ENCODE data around the gene CD248.

Gene CD248

DNA sequence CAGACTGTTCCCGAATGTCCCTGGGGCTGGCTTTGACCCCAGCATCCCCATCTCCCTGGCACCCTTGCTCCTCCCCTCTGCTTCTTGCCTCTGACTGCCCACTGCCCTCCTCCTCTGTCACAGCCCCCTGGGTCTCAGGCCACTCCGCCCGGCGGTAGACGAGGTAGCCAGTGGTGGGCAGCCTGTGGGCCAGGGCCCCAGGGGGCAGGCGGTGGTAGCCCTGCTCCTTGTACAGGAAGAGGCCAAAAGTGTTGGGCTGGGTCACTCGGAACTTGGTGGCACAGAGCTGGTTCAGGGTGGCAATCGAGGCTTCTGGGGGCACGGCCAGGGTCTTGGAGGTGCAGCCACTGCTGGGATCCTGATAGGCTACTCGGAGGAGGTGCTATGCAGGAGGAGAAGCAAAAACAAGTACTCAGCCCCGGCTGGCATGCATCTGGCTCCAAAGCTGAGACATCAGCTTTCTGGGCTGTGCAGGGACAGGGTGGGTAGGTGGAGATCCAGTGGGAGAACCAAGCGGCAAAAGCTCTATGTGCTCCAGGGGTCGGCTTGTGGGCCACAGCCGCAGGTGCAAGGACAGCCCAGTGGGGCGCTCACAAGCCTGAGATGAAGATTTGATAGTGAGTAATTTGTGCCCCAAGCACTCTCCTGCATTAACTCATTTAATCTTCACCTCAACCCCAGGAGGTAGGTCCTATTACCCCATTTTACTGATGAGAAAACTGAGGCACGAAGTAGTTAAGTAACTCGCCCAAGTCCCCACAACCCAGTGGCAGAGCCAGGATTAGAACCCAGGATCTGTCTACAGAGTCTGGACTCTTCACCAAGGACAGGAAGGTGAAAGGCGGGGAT is 15.8 kb upstream of the CD248 start:
- TF ChIP-seq POLR2AphosphoS5 (IDR thresholded peaks at IDR 0.05; ENCODE audit: low read depth, low read length) (no peak), TAF1 (IDR thresholded peaks at IDR 0.05; ENCODE audit: borderline replicate concordance, insufficient read depth, low read length) (no peak), SIN3A (IDR thresholded peaks at IDR 0.05; ENCODE audit: borderline replicate concordance, insufficient read depth, low read length) (no peak), FOXP2 (optimal IDR thresholded peaks at IDR 0.05; ENCODE audit: borderline replicate concordance, extremely low read depth, extremely low read length, insufficient read depth) (no peak)
- TF ChIP-seq, protein P1, sequence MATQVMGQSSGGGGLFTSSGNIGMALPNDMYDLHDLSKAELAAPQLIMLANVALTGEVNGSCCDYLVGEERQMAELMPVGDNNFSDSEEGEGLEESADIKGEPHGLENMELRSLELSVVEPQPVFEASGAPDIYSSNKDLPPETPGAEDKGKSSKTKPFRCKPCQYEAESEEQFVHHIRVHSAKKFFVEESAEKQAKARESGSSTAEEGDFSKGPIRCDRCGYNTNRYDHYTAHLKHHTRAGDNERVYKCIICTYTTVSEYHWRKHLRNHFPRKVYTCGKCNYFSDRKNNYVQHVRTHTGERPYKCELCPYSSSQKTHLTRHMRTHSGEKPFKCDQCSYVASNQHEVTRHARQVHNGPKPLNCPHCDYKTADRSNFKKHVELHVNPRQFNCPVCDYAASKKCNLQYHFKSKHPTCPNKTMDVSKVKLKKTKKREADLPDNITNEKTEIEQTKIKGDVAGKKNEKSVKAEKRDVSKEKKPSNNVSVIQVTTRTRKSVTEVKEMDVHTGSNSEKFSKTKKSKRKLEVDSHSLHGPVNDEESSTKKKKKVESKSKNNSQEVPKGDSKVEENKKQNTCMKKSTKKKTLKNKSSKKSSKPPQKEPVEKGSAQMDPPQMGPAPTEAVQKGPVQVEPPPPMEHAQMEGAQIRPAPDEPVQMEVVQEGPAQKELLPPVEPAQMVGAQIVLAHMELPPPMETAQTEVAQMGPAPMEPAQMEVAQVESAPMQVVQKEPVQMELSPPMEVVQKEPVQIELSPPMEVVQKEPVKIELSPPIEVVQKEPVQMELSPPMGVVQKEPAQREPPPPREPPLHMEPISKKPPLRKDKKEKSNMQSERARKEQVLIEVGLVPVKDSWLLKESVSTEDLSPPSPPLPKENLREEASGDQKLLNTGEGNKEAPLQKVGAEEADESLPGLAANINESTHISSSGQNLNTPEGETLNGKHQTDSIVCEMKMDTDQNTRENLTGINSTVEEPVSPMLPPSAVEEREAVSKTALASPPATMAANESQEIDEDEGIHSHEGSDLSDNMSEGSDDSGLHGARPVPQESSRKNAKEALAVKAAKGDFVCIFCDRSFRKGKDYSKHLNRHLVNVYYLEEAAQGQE (IDR thresholded peaks at IDR 0.05; ENCODE audit: insufficient read depth in 1 of 2, low read depth in 2 of 2, low read length in 2 of 2) = no peak

DNA sequence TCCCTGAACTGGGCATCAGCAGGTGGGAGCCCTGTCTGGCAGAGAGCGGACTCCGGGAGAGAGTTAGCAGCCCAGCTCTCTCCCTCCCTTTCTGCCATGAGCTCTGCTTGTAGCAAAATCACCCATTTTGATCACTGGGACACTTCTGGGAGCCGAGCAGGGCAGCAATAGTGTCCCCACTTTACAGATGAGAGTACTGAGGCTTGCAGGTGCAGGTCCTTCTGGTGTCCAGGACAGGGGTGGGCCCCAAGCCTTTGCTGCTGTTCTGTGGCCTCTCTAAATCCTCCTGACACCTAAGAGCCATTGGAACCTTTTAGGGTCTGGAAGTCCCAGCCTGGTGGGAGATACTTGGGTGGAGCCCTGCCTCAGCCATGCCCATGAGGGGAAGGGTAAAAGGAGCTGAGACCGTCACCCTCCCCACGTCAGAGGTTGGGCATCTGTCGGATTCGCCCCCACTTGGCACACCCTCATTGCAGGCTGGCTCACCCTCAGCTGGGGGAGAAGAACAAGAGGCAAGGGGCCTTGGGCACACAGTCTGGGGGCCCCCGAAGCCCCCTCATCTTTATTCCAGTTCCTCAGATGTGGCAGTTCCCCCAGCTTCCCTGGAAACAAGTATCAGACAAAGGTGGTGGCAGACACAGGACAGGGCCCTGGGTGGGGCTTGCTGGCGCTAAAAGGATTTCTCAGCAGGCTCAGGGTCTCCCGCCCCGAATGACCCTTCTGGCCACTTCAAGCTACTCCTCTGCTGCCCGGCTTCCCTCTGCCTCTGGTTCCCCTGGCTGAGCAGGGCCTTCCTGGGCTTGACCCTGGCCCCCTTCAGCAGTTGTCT is 14.9 kb upstream of the CD248 start:
- no peak for TF ChIP-seq SIN3A (IDR thresholded peaks at IDR 0.05; ENCODE audit: borderline replicate concordance, insufficient read depth, low read length)
- no peak for TF ChIP-seq TAF1 (IDR thresholded peaks at IDR 0.05; ENCODE audit: borderline replicate concordance, insufficient read depth, low read length)
- TF ChIP-seq, protein P1 (IDR thresholded peaks at IDR 0.05; ENCODE audit: insufficient read depth in 1 of 2, low read depth in 2 of 2, low read length in 2 of 2) = no peak
- no peak for TF ChIP-seq POLR2AphosphoS5 (IDR thresholded peaks at IDR 0.05; ENCODE audit: low read depth, low read length)
- no peak for TF ChIP-seq FOXP2 (optimal IDR thresholded peaks at IDR 0.05; ENCODE audit: borderline replicate concordance, extremely low read depth, extremely low read length, insufficient read depth)

DNA sequence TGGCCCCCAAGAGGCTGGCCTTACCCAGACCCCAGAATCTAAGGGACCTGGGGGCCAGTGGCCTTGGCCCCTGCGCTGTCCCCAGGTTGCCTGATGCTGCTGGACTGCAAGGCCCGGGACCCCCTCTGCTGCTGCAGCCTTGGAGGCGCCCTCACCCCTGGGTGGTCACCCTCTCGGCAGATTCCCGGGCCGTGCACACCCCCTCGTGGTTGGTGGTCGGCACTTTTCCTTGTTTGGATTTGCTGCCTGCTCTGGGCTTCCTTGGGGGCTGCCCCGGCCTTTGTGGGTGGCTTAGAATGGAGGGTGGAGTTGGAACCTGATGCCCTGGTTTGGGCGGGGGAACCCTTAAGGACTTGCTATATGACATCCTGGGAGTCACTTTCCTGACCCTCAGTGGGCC is 14.1 kb upstream of the CD248 start:
- no peak for TF ChIP-seq POLR2AphosphoS5 (IDR thresholded peaks at IDR 0.05; ENCODE audit: low read depth, low read length)
- TF ChIP-seq TAF1 (IDR thresholded peaks at IDR 0.05; ENCODE audit: borderline replicate concordance, insufficient read depth, low read length) = no peak
- no peak for TF ChIP-seq SIN3A (IDR thresholded peaks at IDR 0.05; ENCODE audit: borderline replicate concordance, insufficient read depth, low read length)
- no peak for TF ChIP-seq FOXP2 (optimal IDR thresholded peaks at IDR 0.05; ENCODE audit: borderline replicate concordance, extremely low read depth, extremely low read length, insufficient read depth)
- TF ChIP-seq, protein P1 (IDR thresholded peaks at IDR 0.05; ENCODE audit: insufficient read depth in 1 of 2, low read depth in 2 of 2, low read length in 2 of 2) = no peak

DNA sequence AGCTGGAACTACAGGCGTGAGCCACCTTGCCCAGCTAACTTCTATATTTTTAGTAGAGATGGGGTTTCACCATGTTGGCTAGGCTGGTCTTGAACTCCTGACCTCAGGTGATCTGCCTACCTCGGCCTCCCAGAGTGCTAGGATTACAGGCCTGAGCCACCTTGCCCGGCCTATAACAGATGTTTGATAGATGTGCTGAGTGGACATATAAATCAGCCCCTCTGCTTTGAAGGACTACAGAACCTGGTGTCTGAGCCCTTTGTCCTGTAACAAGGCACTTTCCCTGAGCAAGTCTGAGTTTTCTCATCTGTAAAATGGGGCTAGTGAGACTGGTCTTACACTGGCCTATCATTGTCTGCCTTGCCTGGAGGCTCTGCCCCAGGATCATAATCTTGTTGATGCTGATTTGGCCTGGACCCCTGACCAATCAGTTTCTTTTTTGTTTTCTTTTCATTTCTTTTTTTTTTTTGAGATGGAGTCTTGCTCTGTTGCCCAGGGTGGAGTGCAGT is 12.4 kb upstream of the CD248 start:
- TF ChIP-seq POLR2AphosphoS5 (IDR thresholded peaks at IDR 0.05; ENCODE audit: low read depth, low read length) = no peak
- TF ChIP-seq SIN3A (IDR thresholded peaks at IDR 0.05; ENCODE audit: borderline replicate concordance, insufficient read depth, low read length) = no peak
- TF ChIP-seq, protein P1 (IDR thresholded peaks at IDR 0.05; ENCODE audit: insufficient read depth in 1 of 2, low read depth in 2 of 2, low read length in 2 of 2) = no peak
- no peak for TF ChIP-seq TAF1 (IDR thresholded peaks at IDR 0.05; ENCODE audit: borderline replicate concordance, insufficient read depth, low read length)
- no peak for TF ChIP-seq FOXP2 (optimal IDR thresholded peaks at IDR 0.05; ENCODE audit: borderline replicate concordance, extremely low read depth, extremely low read length, insufficient read depth)

Data from PFSK-1 (cell line).